HL-60 (cell line): Measurements from ENCODE around the gene FTO.

Source experiments
- CTCF ChIP-seq: IDR thresholded peaks from one replicate; pipeline ENCODE4 v1.5.1; 2011; ENCODE audit warnings: low read length, control low read depth, inconsistent platforms; ENCODE audit not compliant: insufficient read depth
- POLR2AphosphoS5 ChIP-seq: IDR thresholded peaks from 2 replicates; pipeline ENCODE4 v1.6.1; 2012; ENCODE audit warnings: low read depth

- no peak for TF ChIP-seq CTCF
- no peak for TF ChIP-seq POLR2AphosphoS5
Observed at GRCh38 chr16:53708490-53708889, 4.5 kb downstream of the FTO start.
